BLaER1 treated with 17β-estradiol and CSF1 and Interleukin-3, amounts not matched to agents 10 nM and 100 nM (cell line): ENCODE data around the gene DNASE2.
A peak's percentile ranks its signal among the peaks of the same experiment; 100 is the strongest.

Experiments
- H3K27ac ChIP-seq, 11 experiments: shearing (Covaris generic); formaldehyde crosslinking; 2 replicates each; pipeline ENCODE4 v1.8.1; 2022
- H3K27me3 ChIP-seq, 11 experiments: shearing (Covaris generic); formaldehyde crosslinking; 2 replicates each; pipeline ENCODE4 v1.8.1; 2022
- H3K36me3 ChIP-seq, 11 experiments: shearing (Covaris generic); formaldehyde crosslinking; 2 replicates each; pipeline ENCODE4 v1.8.1; 2022
- H3K4me1 ChIP-seq, 10 experiments: shearing (Covaris generic); formaldehyde crosslinking; 2 replicates each; pipeline ENCODE4 v1.8.1; 2022
- H3K4me2 ChIP-seq, 11 experiments: shearing (Covaris generic); formaldehyde crosslinking; 2 replicates each; pipeline ENCODE4 v1.8.1; 2022
- H3K4me3 ChIP-seq, 10 experiments: shearing (Covaris generic); formaldehyde crosslinking; 2 replicates each; pipeline ENCODE4 v1.8.1; 2022
- H3K9ac ChIP-seq, 11 experiments: shearing (Covaris generic); formaldehyde crosslinking; 2 replicates each; pipeline ENCODE4 v1.8.1; 2022
- H3K9me3 ChIP-seq, 11 experiments: shearing (Covaris generic); formaldehyde crosslinking; replicated peaks in 1 of 11; 2 replicates each; pipeline ENCODE4 v1.8.1; 2022
- H4K20me1 ChIP-seq, 11 experiments: shearing (Covaris generic); formaldehyde crosslinking; 2 replicates each; pipeline ENCODE4 v1.8.1; 2022
- Cebpa-rat ChIP-seq, 11 experiments: shearing (Covaris generic); IDR thresholded peaks; 2 replicates each; pipeline ENCODE4 v1.8.1; 2022

The DNASE2 gene

DNA sequence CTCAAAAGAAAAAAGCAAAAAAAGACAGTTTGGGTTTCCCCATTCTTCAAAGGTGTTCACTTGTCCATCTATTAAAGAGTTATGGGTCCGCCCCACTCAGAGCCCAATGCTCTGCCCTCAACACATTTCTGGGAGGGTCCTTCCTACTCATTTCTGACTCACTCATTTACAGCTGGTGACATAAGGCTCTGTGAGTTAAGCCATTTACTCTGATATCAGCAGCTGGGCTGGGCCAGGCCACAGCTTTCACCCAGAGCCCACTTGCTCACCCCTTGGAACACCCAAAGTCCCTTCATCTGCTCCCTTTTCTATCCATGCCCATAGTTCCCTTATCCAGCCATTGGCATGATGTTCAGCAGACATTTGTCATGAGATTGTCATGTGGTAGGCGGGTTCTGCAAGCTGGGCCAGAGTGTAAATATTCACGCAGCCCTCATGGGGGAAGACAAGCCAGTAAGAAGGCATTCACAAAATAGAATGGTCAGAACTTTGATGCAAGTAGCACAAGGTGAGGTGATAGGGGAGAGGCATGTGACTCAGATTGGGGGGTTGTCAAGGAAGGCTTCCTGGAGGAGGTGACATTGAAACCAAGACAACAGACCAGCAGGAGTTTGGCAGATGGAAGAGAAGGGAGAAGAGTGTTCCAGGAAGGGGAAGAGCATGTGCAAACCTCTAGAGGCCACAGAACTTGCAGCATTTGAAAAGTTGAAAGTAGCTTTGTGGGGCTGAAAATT, 37.1 kb downstream of the DNASE2 start:
- no peak for TF ChIP-seq Cebpa-rat (IDR thresholded peaks at IDR 0.05)
- Histone ChIP-seq H3K9ac (no peak overlapping the region; a peak in 1 of 22 replicates), H3K9me3 (peaks cover 0 to 5% (median 0%) of the 10 kb centered on the region in 11 experiments; a peak in 3 of 22 replicates), H3K4me2 (no peak overlapping the region), H3K36me3 (no peaks in the 10 kb centered on the region), H4K20me1 (peaks cover 0 to 24% (median 0%) of the 10 kb centered on the region in 11 experiments; a peak in 5 of 22 replicates), H3K27ac (no peak overlapping the region), H3K4me3 (no peak overlapping the region), H3K4me1 (peaks cover 4 to 26% (median 17%) of the 10 kb centered on the region in 10 experiments; a peak in 16 of 20 replicates), H3K27me3 (peaks cover 45 to 80% (median 62%) of the 10 kb centered on the region in 11 experiments)

DNA sequence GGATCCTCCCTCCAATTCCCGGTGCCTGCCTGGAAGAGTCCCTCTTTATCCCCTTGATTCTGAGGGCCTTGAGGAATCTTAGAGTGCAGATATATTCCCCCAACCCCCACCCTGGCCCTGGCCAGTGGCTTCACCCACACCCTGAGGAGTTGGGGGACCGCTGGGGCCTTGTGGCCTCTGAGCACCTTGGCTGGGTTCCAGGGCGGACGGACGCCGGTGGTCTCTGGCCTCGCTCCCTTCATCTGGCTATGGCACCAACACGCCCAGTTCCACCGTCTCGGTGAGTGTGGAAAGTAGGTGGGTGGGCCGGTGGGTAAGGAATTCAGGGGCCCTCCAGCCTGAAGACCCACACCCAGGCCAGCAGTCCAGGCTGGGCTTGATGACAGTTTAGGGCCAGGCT, 37.9 kb downstream of the DNASE2 start:
- peaks cover 0 to 32% (median 0%) of the 10 kb centered on the region in 11 experiments; a peak in 6 of 22 replicates for H4K20me1 ChIP-seq
- H3K4me3 ChIP-seq: no peak overlapping the region
- peaks cover 54 to 88% (median 70%) of the 10 kb centered on the region in 11 experiments for H3K27me3 ChIP-seq
- TF ChIP-seq Cebpa-rat (IDR thresholded peaks at IDR 0.05): no peak
- H3K27ac ChIP-seq: no peak overlapping the region
- H3K9me3 ChIP-seq: peaks cover 0 to 5% (median 0%) of the 10 kb centered on the region in 11 experiments; a peak in 3 of 22 replicates
- H3K9ac ChIP-seq: no peak overlapping the region
- H3K4me1 ChIP-seq: peaks cover 4 to 35% (median 24%) of the 10 kb centered on the region in 10 experiments; a peak in 17 of 20 replicates
- no peak overlapping the region for H3K4me2 ChIP-seq
- H3K36me3 ChIP-seq: no peaks in the 10 kb centered on the region

DNA sequence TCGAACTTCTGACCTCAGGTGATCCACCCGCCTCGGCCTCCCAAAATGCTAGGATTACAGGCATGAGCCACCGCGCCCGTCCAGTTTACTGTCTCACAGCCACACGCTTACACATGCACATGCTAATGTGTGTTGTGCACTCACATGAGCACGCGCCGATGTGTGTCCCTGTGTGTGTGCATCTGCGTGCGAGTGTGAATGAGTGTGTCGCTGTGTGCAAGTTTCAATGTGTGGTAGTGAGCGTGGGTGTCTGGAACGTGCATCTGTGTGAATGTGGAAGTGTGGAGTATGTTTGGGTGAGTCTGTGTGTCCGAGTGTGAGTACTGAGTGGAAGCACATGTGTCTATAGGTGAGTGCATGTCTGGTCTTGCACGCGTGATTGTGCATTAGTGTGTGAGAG, 38.7 kb downstream of the DNASE2 start:
- peaks cover 0 to 5% (median 0%) of the 10 kb centered on the region in 11 experiments; a peak in 3 of 22 replicates for H3K9me3 ChIP-seq
- peaks cover 0 to 35% (median 0%) of the 10 kb centered on the region in 11 experiments; a peak in 7 of 22 replicates for H4K20me1 ChIP-seq
- H3K4me1 ChIP-seq: peaks cover 4 to 40% (median 29%) of the 10 kb centered on the region in 10 experiments; a peak in 17 of 20 replicates
- no peak overlapping the region for H3K4me3 ChIP-seq
- no peak overlapping the region for H3K27ac ChIP-seq
- H3K36me3 ChIP-seq: no peaks in the 10 kb centered on the region
- TF ChIP-seq Cebpa-rat (IDR thresholded peaks at IDR 0.05): no peak
- peaks cover 62 to 96% (median 78%) of the 10 kb centered on the region in 11 experiments for H3K27me3 ChIP-seq
- H3K9ac ChIP-seq: no peak overlapping the region
- no peak overlapping the region for H3K4me2 ChIP-seq

DNA sequence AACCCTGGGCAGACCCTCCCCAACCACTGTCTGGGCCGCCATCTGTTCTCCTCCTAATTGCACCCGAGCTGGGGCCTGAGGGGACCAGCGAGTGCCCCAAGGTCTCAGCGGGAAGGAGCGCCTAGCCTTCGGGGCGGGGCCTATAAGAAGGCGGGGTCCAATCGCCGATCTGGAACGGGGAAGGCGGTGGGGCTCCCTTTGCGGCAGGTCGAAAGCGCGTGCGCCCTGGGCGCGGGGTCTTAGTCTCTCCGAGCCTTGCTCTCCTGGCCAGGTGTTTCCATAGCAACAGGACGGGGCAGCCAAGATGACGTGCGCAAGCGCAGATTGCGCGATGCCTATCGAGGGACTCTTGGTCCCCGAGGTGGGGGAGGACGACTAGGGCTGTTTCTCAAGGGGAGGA, 40.2 kb downstream of the DNASE2 start:
- Histone ChIP-seq H3K27me3 (peaks cover 62 to 96% (median 78%) of the 10 kb centered on the region in 11 experiments), H4K20me1 (peaks cover 0 to 39% (median 0%) of the 10 kb centered on the region in 11 experiments; a peak in 8 of 22 replicates), H3K4me3 (peak overlapping the region in 2 of 10 experiments; percentile 5 to 27; a peak in 2 of 20 replicates), H3K36me3 (no peaks in the 10 kb centered on the region), H3K9me3 (peaks cover 0 to 5% (median 0%) of the 10 kb centered on the region in 11 experiments; a peak in 3 of 22 replicates), H3K27ac (no peak overlapping the region), H3K4me1 (peaks cover 0 to 39% (median 29%) of the 10 kb centered on the region in 10 experiments; a peak in 16 of 20 replicates), H3K4me2 (peak overlapping the region; percentile 14 to 70 (median 61); a peak in 20 of 22 replicates), H3K9ac (no peak overlapping the region; a peak in 1 of 22 replicates)
- TF ChIP-seq Cebpa-rat (IDR thresholded peaks at IDR 0.05): no peak

DNA sequence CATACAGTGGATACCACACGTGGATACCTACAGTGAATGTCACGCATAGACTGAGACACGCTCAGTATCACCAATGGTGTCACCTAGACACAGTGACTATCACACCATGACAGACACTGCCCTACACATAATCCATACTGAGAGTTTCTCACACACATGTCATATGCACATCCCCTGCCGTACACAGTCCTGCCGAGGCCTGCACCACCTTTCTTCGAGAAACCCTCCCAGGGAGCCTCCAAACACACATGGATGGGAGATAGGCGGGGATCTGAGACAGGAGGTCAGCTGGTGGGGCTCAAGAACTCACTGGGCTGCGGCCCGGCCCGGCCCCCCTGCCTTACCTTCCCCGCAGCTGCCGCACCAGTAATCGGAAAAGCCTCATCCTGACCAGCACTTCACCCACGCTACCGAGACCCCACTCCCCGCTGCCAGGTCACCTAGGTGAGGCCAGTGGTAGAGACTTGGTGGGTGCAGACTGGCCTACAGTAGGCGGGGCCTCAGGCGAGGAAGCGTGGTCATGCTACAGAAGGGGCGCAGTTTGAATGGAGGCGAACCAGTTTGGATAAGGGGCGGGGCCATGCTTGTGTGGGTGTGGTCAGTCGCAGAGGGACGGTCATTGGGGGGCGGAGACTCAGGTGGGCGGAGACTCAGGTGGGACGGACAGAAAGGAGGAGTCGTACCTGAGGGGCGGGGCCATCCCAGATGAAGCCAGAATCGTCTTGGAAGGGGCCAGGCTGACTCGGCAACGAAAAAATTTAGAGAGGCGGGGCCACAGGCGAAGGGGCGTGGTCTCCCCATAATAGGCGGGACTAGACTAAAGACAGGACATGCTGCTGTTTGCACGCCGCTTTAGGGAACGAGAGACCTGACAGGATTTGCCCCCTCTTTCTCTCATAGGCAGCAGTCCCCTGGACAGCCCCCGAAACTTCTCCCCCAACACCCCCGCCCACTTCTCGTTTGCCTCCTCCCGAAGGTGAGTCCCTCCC, 40.9 kb downstream of the DNASE2 start:
- H3K4me3 ChIP-seq: peak overlapping the region in 2 of 10 experiments; percentile 5 to 27; a peak in 2 of 20 replicates
- peaks cover 65 to 96% (median 80%) of the 10 kb centered on the region in 11 experiments for H3K27me3 ChIP-seq
- no peaks in the 10 kb centered on the region for H3K36me3 ChIP-seq
- peak overlapping the region; percentile 44 to 70 (median 61); a peak in 19 of 22 replicates for H3K4me2 ChIP-seq
- no peak overlapping the region for H3K9ac ChIP-seq
- no peak for TF ChIP-seq Cebpa-rat (IDR thresholded peaks at IDR 0.05)
- H3K27ac ChIP-seq: no peak overlapping the region
- H3K9me3 ChIP-seq: peaks cover 0 to 7% (median 0%) of the 10 kb centered on the region in 11 experiments; a peak in 4 of 22 replicates
- H3K4me1 ChIP-seq: peaks cover 0 to 46% (median 36%) of the 10 kb centered on the region in 10 experiments; a peak in 16 of 20 replicates
- H4K20me1 ChIP-seq: peaks cover 0 to 40% (median 0%) of the 10 kb centered on the region in 11 experiments; a peak in 8 of 22 replicates

DNA sequence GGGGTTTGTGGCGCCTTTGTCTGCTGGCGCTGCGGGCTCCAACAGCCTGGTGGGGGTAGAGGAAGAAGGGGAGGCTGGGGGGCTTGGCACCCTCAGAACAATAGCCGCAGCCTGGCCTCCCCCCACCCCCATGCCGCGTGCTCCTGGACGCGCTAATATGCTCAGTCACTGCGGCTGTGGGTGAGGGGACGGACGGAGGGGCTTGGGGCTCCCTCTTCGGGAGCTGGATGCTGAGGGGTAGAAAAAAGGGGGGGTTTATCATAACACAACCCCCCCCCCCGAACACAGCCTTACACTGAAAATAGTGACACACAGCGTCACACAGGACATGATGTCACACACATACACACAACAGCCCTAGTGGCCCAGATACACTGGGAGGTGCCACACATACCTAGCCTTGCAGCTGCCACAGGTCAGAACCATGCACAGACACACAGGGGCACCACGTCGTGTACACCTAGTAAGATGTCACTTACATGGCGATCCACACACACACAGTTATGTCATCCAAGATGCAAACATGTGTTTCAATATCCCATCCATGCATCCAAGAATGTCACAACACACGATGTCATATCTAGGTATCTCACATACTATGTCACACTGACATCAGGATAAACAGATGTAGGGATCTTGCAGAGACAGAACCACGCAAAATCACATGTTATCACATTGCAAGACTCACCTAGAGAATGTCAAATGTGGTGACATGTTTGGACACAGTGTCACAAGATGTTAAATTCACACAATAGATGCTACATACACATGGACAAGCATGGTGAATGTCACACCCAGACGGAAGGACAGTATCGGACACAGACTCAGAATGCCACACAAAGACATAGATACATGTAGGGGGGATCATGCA, 42.1 kb downstream of the DNASE2 start:
- Histone ChIP-seq H3K9me3 (peaks cover 0 to 12% (median 0%) of the 10 kb centered on the region in 11 experiments; a peak in 6 of 22 replicates), H4K20me1 (peaks cover 0 to 52% (median 10%) of the 10 kb centered on the region in 11 experiments; a peak in 15 of 22 replicates)

DNA sequence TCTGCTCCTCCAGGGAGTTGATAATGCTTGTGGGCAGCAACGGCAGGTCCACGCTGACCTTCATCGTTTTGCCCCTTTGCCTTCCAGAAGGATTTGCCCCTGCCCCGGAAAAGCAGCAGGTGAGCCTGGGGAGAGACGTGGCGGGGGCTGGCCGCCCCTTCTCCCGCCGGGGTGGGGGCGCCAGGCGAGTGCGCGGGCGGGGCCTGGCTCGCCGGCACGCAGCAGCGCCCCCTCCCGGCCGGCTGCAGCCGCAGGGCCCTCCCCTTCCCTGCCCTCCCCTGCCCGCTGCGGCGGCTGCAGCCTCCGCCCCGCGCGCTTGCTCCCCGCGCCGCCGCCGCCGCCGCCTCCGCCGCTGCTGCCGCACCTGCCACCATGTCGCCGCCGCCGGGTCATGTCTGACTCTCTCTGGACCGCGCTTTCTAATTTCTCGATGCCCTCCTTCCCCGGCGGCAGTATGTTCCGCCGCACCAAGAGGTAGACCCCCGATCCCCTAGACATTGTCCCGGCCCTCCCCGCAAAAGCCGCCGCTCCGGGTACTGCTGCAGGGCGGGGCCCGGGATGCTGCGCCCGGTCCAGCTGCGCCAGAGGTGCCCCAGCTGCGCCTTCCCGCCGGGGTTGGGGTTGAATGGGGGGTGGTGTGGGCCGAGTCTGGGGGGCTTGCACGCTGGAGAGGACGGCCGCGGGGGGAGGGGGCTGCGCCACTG, 42.9 kb downstream of the DNASE2 start, which contains the start of gene MAST1:
Gene MAST1 (plus strand): TSS at position 334 of the 704 bp plus-strand sequence. CDS start 58 bp downstream, at position 392.
- Histone ChIP-seq H3K27me3 (peaks cover 84 to 99% (median 94%) of the 10 kb centered on the region in 11 experiments), H3K36me3 (no peaks in the 10 kb centered on the region), H4K20me1 (peaks cover 0 to 55% (median 14%) of the 10 kb centered on the region in 11 experiments; a peak in 16 of 22 replicates), H3K9me3 (peaks cover 0 to 12% (median 0%) of the 10 kb centered on the region in 11 experiments; a peak in 6 of 22 replicates), H3K4me1 (peaks cover 6 to 62% (median 51%) of the 10 kb centered on the region in 10 experiments), H3K4me2 (peak within 1 kb of the TSS; percentile 78 to 93 (median 88)), H3K27ac (peak within 1 kb of the TSS in 2 of 11 experiments; percentile 14 to 16; a peak in 2 of 22 replicates), H3K9ac (peak within 1 kb of the TSS in 10 of 11 experiments; percentile 15 to 66 (median 48); a peak in 12 of 22 replicates), H3K4me3 (peak within 1 kb of the TSS; percentile 50 to 70 (median 59))
- TF ChIP-seq Cebpa-rat (IDR thresholded peaks at IDR 0.05): no peak

More for the DNA sequence above, 42.1 kb downstream of the DNASE2 start:
- H3K4me3 ChIP-seq: peak overlapping the region; percentile 50 to 70 (median 59)
- H3K9ac ChIP-seq: peak overlapping the region in 7 of 11 experiments; percentile 23 to 66 (median 54); a peak in 9 of 22 replicates
- no peak for TF ChIP-seq Cebpa-rat (IDR thresholded peaks at IDR 0.05)
- H3K4me1 ChIP-seq: peaks cover 3 to 58% (median 47%) of the 10 kb centered on the region in 10 experiments; a peak in 19 of 20 replicates
- H3K27me3 ChIP-seq: peaks cover 77 to 96% (median 90%) of the 10 kb centered on the region in 11 experiments
- peak overlapping the region in 2 of 11 experiments; percentile 14 to 16; a peak in 2 of 22 replicates for H3K27ac ChIP-seq
- H3K36me3 ChIP-seq: no peaks in the 10 kb centered on the region
- peak overlapping the region; percentile 78 to 93 (median 88); a peak in 21 of 22 replicates for H3K4me2 ChIP-seq
